GM18520 (cell line): Measurements from ENCODE around the gene ANKS1B.
"Not testable (repeated sequence)": the region's sequence is repeated elsewhere in the genome, so short reads cannot be mapped to it uniquely, and the experiment has no call there.

ENCODE experiments used
- ATAC-seq: cut with Tn5 transposase; IDR thresholded peaks from one replicate; pipeline ENCODE4 v1.9.1; 2021; ENCODE audit not compliant: unreplicated experiment

Gene ANKS1B

DNA sequence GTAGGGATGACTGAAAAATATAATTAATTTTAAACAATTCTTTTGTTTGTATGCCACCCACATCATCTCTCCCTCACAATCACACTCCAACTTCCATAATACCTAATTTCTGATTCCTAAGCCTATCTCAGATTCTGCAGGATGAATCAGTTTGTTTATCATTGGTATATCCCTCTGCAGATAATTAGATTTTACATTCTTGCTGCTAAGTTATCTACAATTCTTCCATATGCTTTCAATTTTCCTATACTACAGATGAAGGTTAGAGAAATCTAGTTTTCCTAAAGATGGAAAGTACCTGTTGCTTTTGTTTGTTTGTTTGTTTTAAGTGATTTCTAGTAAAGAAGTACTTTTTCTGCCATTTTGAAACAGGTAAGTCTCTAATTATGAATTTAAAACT lies 105.3 kb downstream of the ANKS1B start:
- ATAC-seq: no peak

DNA sequence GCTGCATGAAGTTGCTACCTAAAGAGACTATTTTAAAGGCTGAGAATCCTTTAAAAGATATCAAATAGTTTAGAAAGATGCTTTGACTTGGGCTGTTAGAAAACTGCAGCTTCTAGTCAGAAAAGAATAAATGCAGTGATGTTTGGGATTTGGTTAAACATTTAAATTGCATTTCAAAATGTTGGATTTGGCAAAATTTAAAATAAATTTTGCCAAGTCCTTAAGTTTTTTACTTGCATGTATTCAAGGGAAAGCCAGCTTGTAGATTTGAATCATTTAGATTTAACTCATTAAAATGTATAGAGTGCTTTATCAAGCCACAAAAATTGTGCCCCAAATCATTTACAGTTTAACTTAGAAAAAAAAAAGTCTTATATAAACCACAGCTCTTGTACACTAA lies 109.7 kb downstream of the ANKS1B start:
- no peak for ATAC-seq

DNA sequence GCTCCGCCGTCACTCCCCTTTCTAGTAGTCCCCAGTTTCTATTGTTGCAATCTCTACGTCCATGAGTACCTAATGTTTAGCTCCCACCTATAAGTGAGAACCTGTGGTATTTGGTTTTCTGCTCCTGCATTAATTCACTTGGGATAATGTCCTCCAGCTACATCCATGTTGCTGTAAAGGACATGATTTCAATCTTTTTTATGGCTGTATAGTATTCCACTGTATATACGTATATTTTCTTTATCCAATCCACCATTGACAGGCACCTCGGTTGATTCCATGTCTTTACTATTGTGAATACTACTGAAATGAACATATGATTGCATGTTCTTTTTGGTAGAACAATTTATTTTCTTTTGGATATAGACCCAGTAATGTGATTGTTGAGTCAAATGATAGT lies 114.7 kb downstream of the ANKS1B start:
- ATAC-seq: no peak

DNA sequence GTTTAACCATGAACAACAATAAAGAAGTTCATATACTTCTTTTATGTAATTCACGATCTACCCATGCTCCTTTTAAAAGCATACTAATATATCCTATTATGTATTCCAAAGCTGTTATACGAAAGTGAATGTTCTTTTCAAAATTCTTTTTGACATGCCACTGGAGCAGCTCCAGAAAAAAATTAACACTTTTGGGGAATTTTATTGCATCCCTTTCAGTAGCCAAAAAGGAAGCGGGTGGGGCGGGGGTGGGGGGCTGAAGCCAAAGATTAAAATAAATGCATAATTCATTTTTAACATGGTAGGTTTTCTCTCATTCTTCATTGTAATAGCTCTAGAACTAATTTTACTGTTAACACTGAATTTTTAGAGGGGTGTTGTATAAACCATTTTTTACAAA lies 123.0 kb downstream of the ANKS1B start:
- no peak for ATAC-seq

DNA sequence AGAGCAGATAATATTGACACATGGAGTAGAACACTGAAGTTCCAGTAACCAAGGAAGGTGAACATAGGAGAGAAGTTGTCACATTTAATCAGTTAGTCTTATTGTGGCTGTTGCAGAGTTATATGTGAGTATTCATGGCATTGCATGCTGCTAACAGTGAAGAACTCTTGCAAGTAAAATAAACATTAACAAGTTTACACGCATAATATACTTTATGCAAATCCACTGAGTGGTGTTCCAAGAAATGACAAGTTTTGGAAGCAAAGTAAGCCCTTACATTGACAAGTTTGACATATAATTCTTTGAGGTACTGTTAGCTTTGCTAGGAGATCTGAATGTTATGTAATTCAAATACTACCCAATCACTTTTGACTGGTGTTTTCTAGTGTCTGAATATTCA lies 125.6 kb downstream of the ANKS1B start:
- no peak for ATAC-seq

DNA sequence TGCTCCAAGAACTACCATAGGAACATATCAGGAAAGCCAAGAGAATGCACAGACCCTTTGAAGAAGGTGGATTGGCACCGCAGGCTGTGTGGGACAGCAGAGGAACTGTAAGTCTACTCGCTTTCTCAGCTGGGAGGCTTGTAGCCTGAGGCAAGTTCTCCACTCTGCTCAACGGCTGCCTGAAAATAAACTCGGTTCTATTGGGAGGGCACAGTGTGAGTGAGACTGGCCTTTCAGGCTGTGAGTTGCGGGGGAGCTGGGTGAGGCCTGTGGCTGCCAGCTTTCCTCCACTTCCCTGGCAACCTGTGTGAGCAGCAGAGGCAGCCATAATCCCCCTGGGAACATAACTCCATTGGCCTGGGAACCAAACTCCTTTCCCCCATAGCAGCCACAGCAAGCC lies 132.1 kb downstream of the ANKS1B start:
- ATAC-seq: no peak

DNA sequence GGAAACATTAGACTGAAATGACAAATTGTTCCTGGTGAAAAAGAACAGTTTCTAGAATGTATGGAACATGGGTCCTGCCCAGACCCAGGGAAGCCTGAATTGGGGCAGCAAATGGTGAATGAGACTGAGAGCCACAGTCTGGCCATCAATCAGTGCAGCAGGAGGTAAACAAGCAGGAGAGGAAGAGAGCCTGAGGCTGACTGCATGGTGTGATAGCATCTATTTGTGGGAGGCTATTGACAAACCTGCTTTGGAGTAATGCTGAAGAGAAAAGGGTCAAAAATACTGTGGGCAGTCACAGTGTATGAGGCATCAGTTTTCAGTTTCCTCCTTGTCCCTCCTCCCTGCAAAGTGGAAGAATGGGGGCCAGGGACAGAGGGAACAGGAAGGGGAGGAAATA lies 136.8 kb downstream of the ANKS1B start:
- no peak for ATAC-seq

DNA sequence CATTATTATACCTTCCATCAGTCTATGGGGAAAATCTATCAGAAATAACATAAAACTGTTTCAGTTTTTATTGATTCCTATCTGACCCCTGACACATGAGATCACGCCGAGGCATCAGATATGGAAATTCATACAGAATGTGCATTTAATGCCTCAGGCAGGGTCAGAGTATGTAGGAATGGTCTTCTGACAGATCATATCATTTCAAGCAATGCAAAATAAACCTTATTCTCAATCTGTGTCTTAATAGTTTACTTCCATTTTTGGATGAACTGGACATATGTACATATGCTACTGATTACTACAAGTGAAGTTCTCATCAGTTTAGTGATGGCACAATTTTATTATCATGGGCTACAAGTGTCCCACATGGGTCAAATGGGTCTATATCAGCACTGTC lies 150.0 kb downstream of the ANKS1B start:
- ATAC-seq: no peak

DNA sequence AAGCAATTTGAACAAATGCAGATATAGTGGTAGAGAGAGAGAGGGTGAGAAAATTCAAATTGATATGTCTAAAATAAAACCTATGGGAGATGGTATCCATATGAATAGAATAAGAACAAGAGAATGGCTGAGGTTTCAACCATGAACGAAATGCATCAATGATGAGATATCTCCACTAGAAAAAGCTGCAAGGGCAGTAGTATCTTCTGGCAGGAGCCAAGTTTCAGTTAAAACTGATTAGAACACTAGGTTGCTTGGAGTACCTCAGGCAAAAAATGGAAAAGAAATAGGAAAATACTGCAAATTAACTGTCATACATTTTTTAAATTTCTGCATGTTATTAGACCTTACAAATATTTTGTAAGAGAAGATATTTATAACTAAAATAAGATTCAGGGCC lies 151.3 kb downstream of the ANKS1B start:
- no peak for ATAC-seq

DNA sequence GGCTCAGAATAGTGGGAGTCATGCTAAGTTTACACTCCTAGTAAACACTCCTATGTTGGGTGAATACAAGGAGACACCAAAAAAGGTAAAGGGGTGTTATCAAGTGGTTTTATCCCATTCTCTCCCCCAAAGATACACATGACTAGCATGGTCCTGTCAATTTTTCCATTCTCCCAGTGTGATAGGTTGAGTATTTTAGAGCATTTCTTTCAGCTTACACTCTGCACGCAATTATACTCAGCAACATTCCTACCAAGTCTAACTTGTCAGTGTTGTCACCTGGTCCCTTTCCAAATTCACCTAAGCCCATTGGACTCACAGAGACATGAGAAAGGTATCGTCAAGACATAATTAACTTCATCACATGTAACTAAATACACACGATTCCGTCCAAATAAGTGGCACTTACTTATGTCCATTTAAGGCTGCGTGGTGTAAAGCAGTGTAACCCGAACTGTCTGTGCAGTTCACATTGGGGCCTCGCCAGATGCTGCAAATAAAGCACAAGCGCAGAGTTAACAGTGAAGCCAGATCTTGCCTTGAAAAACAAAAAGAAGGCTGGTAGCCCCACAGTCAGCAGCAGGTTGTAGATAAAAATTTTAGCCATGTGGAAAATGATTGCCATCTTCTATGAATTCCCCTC lies 159.7 kb downstream of the ANKS1B start:
- no peak for ATAC-seq

DNA sequence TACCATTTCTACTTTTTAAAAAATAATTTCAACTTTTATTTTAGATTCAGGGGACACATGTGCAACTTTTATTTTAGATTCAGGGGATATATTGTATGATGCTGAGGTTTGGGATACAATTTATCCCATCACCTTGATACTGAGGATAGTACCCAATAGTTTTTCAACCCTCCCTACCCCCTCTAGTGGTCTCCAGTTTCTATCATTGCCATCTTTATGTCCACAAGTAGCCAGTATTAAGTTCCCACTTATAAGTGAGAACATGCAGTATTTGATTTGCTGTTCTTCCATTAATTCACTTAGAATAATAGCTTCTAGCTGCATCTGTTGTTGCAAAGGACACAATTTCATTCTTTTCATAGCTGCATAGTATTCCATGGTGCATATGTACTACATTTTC lies 162.5 kb downstream of the ANKS1B start:
- no peak for ATAC-seq

DNA sequence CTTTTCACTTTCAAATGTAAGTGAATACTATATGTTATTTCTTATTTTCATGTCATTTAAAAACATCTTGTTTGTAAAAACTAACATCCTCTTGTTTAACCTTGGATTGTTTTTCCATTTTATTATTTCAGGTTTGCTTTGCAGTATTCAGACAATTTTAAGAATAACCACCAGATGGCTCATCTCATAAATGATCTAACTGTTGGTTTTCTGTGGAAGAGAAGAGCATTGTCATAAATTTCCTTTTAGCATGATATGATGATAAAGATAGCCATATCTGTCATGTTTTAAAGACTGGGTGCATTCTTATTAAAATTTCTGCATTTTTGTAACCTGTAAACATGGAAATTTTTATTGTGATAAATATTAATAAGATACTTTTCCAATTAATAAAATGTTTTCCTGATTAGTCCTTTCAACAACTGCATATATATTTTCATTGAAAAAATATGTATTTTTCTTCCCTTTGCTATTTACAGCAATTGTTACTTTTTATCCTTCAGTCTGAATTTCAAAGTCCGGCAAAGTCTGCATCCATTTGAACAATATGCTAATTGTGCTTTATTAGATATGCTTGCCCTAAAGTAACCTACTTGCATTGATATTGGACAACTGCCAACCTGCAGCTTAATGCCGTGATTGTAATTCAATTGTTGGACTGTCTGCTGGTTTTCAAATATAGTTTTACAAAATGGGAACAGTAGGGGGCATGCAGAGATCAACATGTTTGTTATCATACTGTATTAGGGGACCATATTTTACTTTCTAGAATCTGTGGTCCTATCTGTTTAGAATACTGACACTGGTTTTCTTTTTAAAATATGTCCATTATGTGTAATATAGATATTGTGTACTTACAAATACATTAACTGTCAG lies 173.8 kb downstream of the ANKS1B start:
- no peak for ATAC-seq

DNA sequence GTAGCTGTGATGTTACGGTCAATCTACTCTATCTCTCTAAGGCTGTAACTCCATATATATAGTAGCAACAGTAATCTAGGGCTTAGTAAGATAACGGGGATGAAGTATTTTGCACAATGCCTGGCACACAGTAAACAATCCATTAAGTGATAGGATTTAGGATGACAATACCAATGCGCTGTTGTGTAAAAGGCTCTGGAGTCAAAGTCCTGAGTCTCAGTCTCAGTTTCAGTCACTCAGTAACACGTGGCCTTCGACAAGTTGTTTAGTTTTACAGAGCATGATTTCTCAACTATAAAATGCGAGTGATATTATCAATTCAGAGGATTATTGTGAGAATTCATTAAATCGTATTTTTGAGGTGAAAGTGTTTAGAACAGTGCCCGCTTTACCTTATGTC lies 174.8 kb downstream of the ANKS1B start:
- ATAC-seq: no peak

DNA sequence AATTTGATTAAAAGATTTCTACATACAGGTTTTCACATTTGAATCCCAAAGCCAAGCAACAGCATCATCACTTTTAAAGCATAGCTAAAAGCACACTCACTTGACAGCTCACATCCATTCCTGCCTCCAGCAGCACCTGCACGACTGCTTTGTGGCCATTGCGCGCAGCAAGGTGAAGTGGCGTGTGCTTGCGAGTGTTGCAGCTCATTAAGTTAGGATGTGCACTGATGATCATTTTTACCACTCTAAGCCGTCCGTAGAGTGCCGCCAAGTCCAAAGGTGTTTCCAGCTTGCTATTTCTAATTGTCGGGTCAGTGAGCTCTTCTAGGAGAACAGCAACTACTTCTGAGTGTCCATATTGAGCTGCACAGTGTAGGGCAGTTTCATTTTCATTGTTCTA lies 178.4 kb downstream of the ANKS1B start:
- no peak for ATAC-seq

DNA sequence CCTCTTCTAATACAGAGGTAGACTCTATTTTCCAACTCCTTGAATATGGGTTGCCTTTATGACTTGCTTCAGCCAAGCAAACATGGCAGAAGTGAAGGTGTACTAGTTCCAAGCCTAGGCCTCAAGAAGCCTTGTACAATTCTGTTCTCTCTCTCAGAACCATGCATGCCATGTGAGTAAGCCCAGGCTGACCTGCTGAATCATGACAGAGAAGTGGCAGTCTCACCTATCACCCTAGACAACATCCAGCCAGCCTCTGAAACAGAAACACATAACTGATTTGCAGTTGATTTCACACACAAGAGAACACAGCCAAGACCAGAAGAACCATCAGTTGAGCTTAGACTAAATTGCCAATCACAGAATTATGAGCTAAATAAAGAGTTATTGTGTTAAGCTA lies 180.0 kb downstream of the ANKS1B start:
- no peak for ATAC-seq

DNA sequence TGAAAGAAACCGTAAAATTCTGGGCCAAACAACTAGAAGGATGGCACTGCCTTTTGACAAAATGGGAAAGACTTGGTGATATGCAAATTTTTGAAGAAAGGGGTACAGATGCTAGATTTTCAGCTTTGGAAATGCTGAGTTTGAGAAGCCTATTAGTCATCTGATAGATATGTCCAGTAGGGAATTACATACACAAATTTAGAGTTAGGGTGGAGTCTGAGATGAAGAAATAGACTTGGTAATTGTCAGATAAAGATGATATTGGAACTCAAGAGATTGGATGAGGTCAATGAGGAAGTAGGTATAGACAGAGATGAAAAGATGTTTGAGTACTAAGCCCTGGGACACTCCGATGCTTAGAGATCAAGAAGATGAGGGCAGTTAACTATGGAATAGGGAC lies 184.1 kb downstream of the ANKS1B start:
- no peak for ATAC-seq

DNA sequence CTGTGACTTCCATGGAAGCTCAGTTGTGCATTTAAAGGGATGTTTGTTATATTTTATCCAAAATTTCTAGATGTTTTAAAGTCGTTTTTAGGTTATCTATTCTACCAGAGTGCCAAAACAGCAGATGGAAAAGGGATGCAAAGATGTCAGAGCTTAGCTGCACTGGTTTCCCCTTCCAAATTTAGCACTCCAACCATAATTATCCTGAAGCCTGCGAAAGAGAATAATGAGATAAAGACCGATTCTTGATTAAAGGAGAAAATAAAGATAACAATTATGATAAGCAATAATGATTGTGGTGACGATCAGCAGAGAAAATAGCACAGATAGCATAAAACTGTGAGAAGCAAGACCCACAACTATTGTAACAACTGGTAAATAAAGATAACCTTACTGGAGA lies 186.8 kb downstream of the ANKS1B start:
- not testable (repeated sequence) for ATAC-seq

DNA sequence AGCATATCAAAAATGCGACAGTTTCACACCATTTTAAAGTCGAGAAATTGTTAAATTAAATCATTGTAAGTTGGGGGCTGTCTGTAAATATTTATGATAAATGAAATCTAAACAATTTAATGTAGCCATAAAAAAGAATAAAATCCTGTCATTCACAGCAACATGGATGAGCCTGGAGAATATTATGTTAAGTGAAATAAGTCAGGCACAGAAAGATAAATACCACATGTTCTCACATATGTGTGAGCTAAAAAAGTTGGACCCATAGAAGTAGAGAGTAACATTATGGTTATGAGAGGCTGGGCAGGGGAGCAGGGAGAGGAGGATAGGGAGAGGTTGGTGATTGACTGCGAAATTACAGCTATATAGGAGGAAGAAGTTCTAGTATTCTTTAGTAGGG lies 201.3 kb downstream of the ANKS1B start:
- no peak for ATAC-seq

DNA sequence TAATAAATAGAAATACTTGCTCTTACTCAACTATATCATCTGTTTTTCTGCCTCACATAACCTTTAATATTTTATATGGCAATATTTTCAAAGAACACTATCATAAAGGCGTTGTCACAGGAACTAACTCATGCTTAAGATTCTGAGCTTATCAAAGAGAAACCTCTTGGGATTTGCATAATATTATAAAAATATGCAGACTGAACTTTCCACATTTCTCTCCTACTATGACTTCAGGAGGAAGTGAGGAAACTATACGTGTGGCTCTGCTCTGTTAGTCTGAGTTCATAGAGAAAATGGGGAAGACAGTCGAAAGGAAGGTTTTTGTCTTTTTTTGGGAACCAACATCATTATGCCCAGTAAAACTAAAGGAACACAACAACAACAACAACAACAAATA lies 212.5 kb downstream of the ANKS1B start:
- no peak for ATAC-seq

DNA sequence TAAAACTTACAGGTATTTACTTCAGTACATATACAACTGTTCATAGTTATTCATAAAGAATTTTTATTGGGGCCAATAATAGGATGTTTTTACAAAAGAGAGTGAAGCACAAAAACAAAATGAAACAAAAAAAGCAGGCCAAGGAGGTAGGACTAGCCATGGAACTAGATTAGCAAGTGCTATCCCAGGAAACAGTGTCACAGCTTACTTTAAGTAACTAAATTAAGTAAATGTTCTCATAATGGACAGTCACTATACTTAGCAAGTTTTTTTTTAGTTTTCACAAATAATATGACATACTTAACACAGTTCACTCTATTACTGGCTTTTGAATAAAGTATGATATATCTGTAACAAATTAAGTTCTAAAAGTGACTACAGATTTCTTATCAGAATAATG lies 213.1 kb downstream of the ANKS1B start:
- no peak for ATAC-seq

DNA sequence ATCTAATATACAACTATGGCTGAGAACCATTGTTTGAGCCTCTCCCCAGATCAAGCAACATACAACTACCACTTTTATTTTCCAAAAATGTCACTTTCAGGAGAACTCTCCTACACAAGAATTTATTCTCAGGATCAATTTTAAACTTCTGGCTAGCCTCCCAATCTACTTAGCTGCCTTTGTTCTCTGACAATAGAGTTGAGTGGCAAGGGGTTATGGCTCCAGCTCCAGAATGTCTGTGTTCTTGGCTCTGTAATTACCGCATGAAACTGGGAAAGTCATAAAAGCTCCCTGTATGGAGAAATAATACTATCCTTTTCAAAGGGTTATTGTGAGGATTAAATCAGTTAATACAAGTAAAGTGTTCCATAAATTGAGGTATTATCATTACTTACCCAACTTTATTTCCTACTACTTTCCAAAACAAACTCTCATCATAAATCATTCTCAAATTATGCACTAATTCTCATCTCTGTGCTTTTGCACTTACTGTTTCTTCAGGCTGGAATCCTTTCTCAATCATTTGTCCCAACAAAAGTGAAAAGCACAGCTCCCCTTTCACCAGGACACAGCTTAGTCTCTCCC lies 215.2 kb downstream of the ANKS1B start:
- no peak for ATAC-seq

DNA sequence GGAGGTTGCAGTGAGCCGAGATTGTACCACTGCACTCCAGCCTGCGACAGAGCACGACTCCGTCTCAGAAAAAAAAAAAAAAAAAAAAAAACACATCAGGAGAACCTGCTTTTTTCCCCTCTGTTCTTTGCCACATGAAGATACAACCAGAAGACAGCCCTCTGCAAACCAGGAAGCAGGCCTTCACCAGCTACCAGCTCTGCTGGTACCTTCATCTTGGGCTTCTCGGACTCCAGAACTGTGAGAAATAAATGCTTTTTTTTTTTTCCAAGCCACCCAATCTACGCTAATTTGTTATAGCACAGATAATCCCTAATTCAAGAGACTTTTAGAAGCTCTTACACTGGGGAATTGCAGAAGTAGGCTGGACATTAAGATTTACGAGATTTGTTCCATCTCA lies 216.0 kb downstream of the ANKS1B start:
- no peak for ATAC-seq
